NCI-H2227 (cell line): ENCODE data around the gene PRKCE.

Source experiments
- DNase-seq: peaks from one replicate; lab custom pipeline; 2025; ENCODE audit not compliant: unreplicated experiment; lab: John Stamatoyannopoulos, UW

The PRKCE gene

GRCh38 chr2:46064396-46064795, 412.9 kb downstream of the PRKCE start:
- no peak for DNase-seq

DNA sequence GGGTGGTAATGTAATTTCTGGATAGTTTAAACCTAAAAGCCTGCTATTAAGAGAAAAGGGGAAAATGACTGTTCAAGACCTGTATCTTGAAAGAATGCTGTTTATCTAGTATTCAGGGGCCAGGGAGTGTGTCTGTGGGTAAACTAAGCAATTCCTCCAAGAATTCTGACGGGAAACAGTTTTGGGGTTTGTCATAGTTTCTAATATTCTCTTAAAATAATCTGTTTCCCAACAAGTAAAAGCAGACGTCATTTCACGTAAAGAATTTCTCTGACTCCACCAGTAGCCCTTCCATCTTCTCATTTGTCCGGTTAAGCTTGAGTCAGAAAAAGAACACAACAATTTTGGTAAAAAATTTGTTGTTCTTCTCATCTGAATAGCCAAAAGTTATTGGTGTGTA, 413.7 kb downstream of the PRKCE start:
- no peak for DNase-seq

GRCh38 chr2:46066116-46066515, 414.6 kb downstream of the PRKCE start:
- no peak for DNase-seq

DNA sequence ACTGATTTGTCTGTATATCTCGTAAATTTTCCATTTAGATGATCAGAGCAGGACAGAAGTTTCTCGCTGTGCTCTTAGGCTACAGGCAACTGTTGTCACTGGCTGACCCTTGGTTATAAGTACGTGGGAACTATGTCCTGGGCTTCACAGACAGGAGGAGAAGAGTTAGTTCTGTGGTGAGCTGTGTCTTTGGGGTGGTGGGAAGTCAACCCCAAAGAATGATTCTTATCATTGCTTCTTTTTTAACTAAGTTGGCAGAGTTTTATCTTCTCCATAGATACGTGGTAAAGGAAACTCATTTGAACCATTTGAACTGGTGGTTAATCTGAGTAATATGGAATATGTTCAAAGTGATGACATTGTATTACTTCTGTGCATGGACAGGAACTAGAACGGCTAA, 415.1 kb downstream of the PRKCE start:
- DNase-seq, result no peak

GRCh38 chr2:46067062-46067461, 415.6 kb downstream of the PRKCE start:
- no peak for DNase-seq

GRCh38 chr2:46067501-46068305, 416.2 kb downstream of the PRKCE start:
- DNase-seq, result no peak

DNA sequence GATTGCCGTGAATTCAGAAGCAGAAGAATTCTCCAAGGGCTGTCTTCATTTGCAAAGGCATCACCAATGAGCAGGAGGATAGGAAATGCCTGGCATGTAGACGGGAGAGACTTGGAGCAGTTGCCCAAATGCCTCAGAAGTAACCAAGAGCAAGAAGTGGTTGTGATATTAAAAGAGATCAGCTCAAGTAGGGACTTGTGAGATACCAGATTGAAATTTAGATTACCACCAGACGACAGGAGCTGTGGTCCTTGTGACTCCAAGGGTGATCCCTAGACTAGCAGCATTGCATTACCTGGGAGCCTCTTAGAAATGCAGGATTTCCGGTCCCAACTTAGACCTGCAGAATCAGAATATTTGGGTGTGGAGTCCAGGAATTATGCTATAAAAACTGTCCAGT, 417.2 kb downstream of the PRKCE start:
- no peak for DNase-seq

- DNase-seq, result no peak
Measured at GRCh38 chr2:46071074-46071473, 419.6 kb downstream of the PRKCE start.

GRCh38 chr2:46072101-46072820, 420.8 kb downstream of the PRKCE start:
- DNase-seq, result no peak

GRCh38 chr2:46073540-46074046, 422.1 kb downstream of the PRKCE start:
- no peak for DNase-seq

DNA sequence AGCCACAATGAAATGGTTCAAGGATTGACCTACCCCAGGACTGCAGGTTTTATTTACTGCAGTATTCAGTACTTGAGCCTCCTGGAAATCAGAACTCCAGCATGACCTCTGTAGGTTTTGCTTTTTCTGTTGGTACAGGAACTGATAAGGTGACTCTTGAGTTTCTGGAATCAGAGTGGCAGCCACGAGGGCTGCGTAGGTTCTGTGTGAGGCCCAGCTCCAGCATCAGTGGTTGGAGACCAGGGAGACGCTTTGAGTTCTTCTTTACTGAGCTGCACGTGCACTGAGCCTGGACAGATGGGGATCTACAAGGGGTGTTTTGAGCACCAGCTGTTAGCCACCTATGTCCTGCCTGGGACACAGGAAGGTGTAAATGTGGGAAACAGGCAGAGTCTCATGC, 423.0 kb downstream of the PRKCE start:
- DNase-seq, result no peak

GRCh38 chr2:46075848-46076247, 424.4 kb downstream of the PRKCE start:
- no peak for DNase-seq

GRCh38 chr2:46076251-46076650, 424.8 kb downstream of the PRKCE start:
- DNase-seq, result no peak

GRCh38 chr2:46076875-46077274, 425.4 kb downstream of the PRKCE start:
- no peak for DNase-seq

GRCh38 chr2:46077522-46078107, 426.1 kb downstream of the PRKCE start:
- no peak for DNase-seq

- DNase-seq, result no peak
Measured at GRCh38 chr2:46079985-46080560, 428.6 kb downstream of the PRKCE start.

GRCh38 chr2:46082531-46083485, 431.3 kb downstream of the PRKCE start:
- DNase-seq, result no peak

GRCh38 chr2:46086578-46087070, 435.1 kb downstream of the PRKCE start:
- DNase-seq, result no peak

- DNase-seq, result no peak
Measured at GRCh38 chr2:46087492-46087891, 436.0 kb downstream of the PRKCE start.

GRCh38 chr2:46091004-46091403, 439.5 kb downstream of the PRKCE start:
- no peak for DNase-seq
